ENCODE results near the gene IKZF2.

Gene IKZF2

DNA sequence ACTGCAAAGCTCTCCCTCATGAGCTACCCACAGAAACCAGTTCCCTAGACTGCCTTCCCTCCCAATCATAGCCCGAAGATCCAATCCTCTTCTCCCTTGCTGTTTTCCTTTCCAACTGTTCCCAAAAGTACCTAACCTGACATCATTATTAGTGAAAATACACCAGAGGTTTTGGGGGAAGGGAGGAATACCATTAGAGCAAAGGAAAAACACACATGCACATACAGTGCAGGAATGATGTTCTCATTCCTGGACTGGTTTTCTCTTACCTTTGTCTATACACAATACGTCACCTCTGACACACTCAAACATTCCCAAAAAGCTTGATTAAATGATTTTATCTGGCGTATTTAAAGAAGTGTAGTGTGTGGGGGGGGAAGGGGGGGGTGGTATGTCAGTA lies 46.2 kb downstream of the IKZF2 start:
- no peak for DNase-seq (ENCODE audit: low read depth, low spot score)
- H3K4me3 ChIP-seq (ENCODE audit: low read depth, low read length), result no peak overlapping the region
- no peak for TF ChIP-seq CTCF (IDR thresholded peaks at IDR 0.05; ENCODE audit: low read depth, low read length)
- in situ Hi-C loops (cut with HindIII; ENCODE audit: low sequenced_read_pairs), result no loop called here

DNA sequence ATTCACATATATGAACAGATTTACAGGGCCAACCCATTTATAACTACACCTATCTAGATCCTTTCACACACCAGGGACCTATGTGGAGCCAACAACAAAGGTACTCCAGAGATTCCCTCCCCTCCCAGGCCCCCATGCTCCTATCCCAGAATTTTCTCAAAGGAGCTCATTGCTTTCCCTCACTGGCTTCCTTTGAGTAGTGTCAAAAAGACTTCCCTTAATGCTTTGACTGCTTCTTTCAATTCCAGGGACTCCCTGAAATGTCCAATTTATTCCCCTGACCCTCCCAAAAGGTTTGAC lies 46.6 kb downstream of the IKZF2 start:
- no peak for TF ChIP-seq CTCF (IDR thresholded peaks at IDR 0.05; ENCODE audit: low read depth, low read length)
- in situ Hi-C loops (cut with HindIII; ENCODE audit: low sequenced_read_pairs), result no loop called here
- no peak for DNase-seq (ENCODE audit: low read depth, low spot score)
- H3K4me3 ChIP-seq (ENCODE audit: low read depth, low read length), result no peak overlapping the region

DNA sequence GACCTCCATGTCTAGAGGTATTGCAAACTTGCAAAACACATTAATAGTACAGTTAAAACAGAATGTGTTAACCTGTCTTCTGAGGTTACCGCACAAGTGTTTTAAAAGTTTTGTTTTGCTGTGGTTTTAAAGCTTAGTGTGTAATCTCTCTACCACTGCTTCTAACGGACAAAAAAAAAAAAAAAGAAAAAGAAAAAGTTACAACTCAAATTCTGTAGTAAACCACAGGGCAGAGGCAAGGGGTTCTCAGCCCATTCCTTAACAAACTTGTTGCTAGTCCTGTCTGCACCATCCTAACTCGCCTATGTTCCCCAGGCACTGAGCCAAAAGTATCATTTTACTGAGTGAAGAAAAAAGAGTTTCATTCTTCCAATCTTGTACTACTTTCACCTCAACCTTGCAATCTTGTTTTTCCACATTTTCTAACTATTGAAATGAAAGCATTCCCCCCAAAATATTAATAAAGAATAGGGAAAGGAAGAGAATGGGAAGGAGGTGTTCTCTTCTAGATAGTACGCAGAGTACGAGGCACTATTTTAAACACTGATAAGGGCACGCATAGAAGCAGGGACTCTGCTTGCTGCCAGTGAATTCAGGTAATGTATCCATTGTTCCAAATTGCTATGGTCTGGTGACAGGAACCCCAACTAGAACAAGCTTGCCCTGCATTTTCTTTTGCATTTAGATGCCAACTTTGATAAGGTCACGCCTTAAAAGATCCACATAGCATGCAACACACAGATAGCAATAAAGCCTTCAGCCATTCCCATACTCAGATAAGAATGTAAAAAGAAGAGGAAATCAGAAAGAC lies 47.1 kb downstream of the IKZF2 start:
- no peak overlapping the region for H3K4me3 ChIP-seq (ENCODE audit: low read depth, low read length)
- peak; percentile 60 for DNase-seq (ENCODE audit: low read depth, low spot score)
- no peak for TF ChIP-seq CTCF (IDR thresholded peaks at IDR 0.05; ENCODE audit: low read depth, low read length)
- in situ Hi-C loops (cut with HindIII; ENCODE audit: low sequenced_read_pairs), result no loop called here

GRCh38 chr2:213101692-213102460 lies 49.5 kb downstream of the IKZF2 start:
- TF ChIP-seq CTCF (IDR thresholded peaks at IDR 0.05; ENCODE audit: low read depth, low read length), result no peak

DNA sequence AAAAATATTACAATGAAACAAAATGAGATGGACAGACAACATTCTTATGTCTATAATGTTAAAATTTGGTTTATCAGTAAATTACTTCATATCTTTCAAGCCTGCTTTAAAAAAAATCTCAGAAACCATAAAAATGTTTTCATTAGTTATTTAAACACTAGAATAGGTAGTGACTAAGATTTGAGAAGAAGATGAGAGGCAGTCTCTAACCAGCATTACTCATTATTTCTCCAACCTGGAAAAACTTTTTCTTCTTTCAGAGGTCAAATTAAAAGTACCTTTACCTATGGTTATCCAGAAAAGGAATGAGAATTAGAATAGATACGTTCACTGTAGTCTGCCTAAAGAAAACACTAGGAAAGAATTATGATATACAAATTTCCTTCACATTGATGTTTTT lies 50.3 kb downstream of the IKZF2 start:
- H3K4me3 ChIP-seq (ENCODE audit: low read depth, low read length), result no peak overlapping the region
- no peak for DNase-seq (ENCODE audit: low read depth, low spot score)
- no peak for TF ChIP-seq CTCF (IDR thresholded peaks at IDR 0.05; ENCODE audit: low read depth, low read length)
- in situ Hi-C loops (cut with HindIII; ENCODE audit: low sequenced_read_pairs), result no loop called here

More at GRCh38 chr2:213101692-213102460, 49.5 kb downstream of the IKZF2 start:
- no peak overlapping the region for H3K4me3 ChIP-seq (ENCODE audit: low read depth, low read length)
- in situ Hi-C loops (cut with HindIII; ENCODE audit: low sequenced_read_pairs), result no loop called here
- no peak for DNase-seq (ENCODE audit: low read depth, low spot score)

DNA sequence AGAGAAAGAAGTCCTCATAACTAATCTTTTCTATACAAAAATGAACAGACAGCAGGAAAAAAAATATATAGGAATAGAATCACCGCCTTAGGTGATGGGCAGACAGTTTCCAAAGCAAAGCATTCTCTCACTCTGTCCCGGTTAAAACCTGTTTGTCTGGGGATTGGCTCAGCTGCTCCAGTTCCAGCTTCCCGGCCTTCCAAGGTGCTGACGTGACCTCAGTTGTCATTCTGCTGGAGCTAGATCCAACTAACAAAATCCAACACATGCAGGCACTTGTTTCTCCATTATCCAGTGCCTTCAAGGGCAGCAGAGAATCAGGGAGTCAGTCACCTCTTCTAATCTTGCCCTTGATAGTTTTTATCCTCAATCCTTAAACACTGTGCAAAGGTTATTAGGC lies 52.8 kb downstream of the IKZF2 start:
- in situ Hi-C loops (cut with HindIII; ENCODE audit: low sequenced_read_pairs), result no loop called here
- no peak for DNase-seq (ENCODE audit: low read depth, low spot score)
- H3K4me3 ChIP-seq (ENCODE audit: low read depth, low read length), result no peak overlapping the region
- TF ChIP-seq CTCF (IDR thresholded peaks at IDR 0.05; ENCODE audit: low read depth, low read length), result no peak

Data from astrocyte of the spinal cord (primary cell).